ENCODE data around the gene USP44. TPM values are rescaled to one million over a fixed set of nuclear protein-coding genes. Genes with fewer than 3 reads are reported as not detected.

The USP44 gene
- total and polyA plus RNA-seq, 10 of the 15 experiments (the other 5 are each of a cell fraction or from before 2014, with no cell fraction given) = 0.02 to 0.26 (median 0.12) TPM; not detected in 6

- TF ChIP-seq ATF7 (IDR thresholded peaks at IDR 0.05; ENCODE audit: low read depth) (no peak), CHD2 (IDR thresholded peaks at IDR 0.05; ENCODE audit: borderline replicate concordance, low read depth, low read length) (peak; percentile 44; the same call in 1 of the 2 replicates), SRF (IDR thresholded peaks at IDR 0.05; ENCODE audit: low read depth in 2 of 2, low read length in 2 of 2) (peak in 1 of 2 experiments; percentile 54; a peak in 2 of 4 replicates), ZNF622 (IDR thresholded peaks at IDR 0.05) (no peak), ZNF217 (IDR thresholded peaks at IDR 0.05) (no peak), ZBTB4 (CRISPR knock-in tag; IDR thresholded peaks at IDR 0.05) (no peak), SUZ12 (IDR thresholded peaks at IDR 0.05; ENCODE audit: unreplicated experiment) (no peak), IRF4 (IDR thresholded peaks at IDR 0.05; ENCODE audit: low read depth, low read length) (0 out of 2 replicates have a peak, but pooled peaks have one; percentile 11), SUPT20H (IDR thresholded peaks at IDR 0.05; ENCODE audit: borderline replicate concordance, control insufficient read depth, low read depth, low read length) (no peak)
Measured at GRCh38 chr12:95473884-95474659, 77.2 kb downstream of the USP44 start, which contains the start of gene METAP2 (continued).

Data from GM12878 (cell line).